ENCODE data around the gene LRRTM4. TPM values are rescaled to one million over a fixed set of nuclear protein-coding genes. Genes with fewer than 3 reads are reported as not detected.

The LRRTM4 gene
- total RNA-seq, 1 experiment from 2014 or later, result 9.4 TPM

GRCh38 chr2:77201755-77202154 lies 320.4 kb downstream of the LRRTM4 start:
- no peaks in the 10 kb centered on the region for H3K27me3 Mint-ChIP-seq (ENCODE audit: low read depth)

More at GRCh38 chr2:77201755-77202154, 320.4 kb downstream of the LRRTM4 start:
- Mint-ChIP-seq H3K36me3 (no peaks in the 10 kb centered on the region), H3K4me3 (no peak overlapping the region), H3K27ac (no peak overlapping the region), H3K4me1 (no peaks in the 10 kb centered on the region), H3K9me3 (no peaks in the 10 kb centered on the region)
- TF ChIP-seq ELF4 (CRISPR knock-in tag; IDR thresholded peaks at IDR 0.05; ENCODE audit: low read depth), result no peak
- no peak for TF ChIP-seq STAT6 (CRISPR knock-in tag; conservative IDR thresholded peaks at IDR 0.05; ENCODE audit: low read depth)
- TF ChIP-seq FOXP4 (CRISPR knock-in tag; IDR thresholded peaks at IDR 0.05), result no peak
- no peak for TF ChIP-seq MLX (CRISPR knock-in tag; IDR thresholded peaks at IDR 0.05)
- no peak for TF ChIP-seq RORB (CRISPR knock-in tag; IDR thresholded peaks at IDR 0.05)
- TF ChIP-seq E2F1 (CRISPR knock-in tag; IDR thresholded peaks at IDR 0.05), result no peak
- TF ChIP-seq OVOL2 (CRISPR knock-in tag; IDR thresholded peaks at IDR 0.05; ENCODE audit: borderline replicate concordance), result no peak
- TF ChIP-seq SP1 (CRISPR knock-in tag; conservative IDR thresholded peaks at IDR 0.05), result no peak
- TF ChIP-seq ESRRA (CRISPR knock-in tag; IDR thresholded peaks at IDR 0.05; ENCODE audit: borderline replicate concordance), result no peak
- no peak for TF ChIP-seq ZNF425 (CRISPR knock-in tag; conservative IDR thresholded peaks at IDR 0.05)
- no peak for TF ChIP-seq EMX1 (CRISPR knock-in tag; IDR thresholded peaks at IDR 0.05)
- TF ChIP-seq E2F5 (CRISPR knock-in tag; IDR thresholded peaks at IDR 0.05), result no peak
- TF ChIP-seq MAX (CRISPR knock-in tag; IDR thresholded peaks at IDR 0.05), result no peak
- TF ChIP-seq PRDM15 (CRISPR knock-in tag; IDR thresholded peaks at IDR 0.05), result no peak
- TF ChIP-seq ZNF671 (CRISPR knock-in tag; IDR thresholded peaks at IDR 0.05), result no peak
- ChIA-PET CTCF (no interaction called here), POLR2A (no interaction called here)
- ATAC-seq, result no peak
- no peak for DNase-seq (ENCODE audit: low spot score)

Data from WTC11 (cell line).